OCI-LY7 (cell line): ENCODE results near the gene HDAC7. TPM values are rescaled to one million over a fixed set of nuclear protein-coding genes. Genes with fewer than 3 reads are reported as not detected.

ENCODE experiments used
- BruUV-seq: library from RNA; stranded (reverse); fragments of 400-500 nt; replicated peaks from 2 replicates; lab custom pipeline; 2021; lab: Mats Ljungman, UMichigan
- CTCF ChIA-PET: fragments of 300-600 bp; sonication (Branson Sonifier 250); formaldehyde crosslinking; loops from one replicate; lab custom pipeline; 2022; ENCODE audit warnings: antibody characterized with exemption; ENCODE audit not compliant: unreplicated experiment; lab: Charles Lee
- POLR2A ChIA-PET: fragments of 300-600 bp; sonication (Branson Sonifier 250); formaldehyde crosslinking; loops from one replicate; lab custom pipeline; 2022; ENCODE audit warnings: antibody characterized with exemption; lab: Charles Lee
- DNase-seq: peaks from one replicate; pipeline ENCODE4 v3.0.0-alpha.2; 2015; ENCODE audit warnings: low spot score
- H2AFZ ChIP-seq: fragments of 200-600 bp; sonication (generic), shearing (Covaris generic); 2 replicates; pipeline ENCODE4 v1.6.1; 2014; ENCODE audit warnings: mild to moderate bottlenecking, antibody characterized with exemption, low read length, moderate library complexity
- H3K27ac ChIP-seq: fragments of 200-600 bp; sonication (generic); 2 replicates; pipeline ENCODE4 v1.5.1; 2014; ENCODE audit warnings: mixed run types, low read depth, mild to moderate bottlenecking, moderate library complexity, low read length, inconsistent platforms; ENCODE audit not compliant: poor library complexity, severe bottlenecking
- H3K36me3 ChIP-seq: fragments of 200-600 bp; sonication (generic); 2 replicates; pipeline ENCODE4 v1.6.1; 2014; ENCODE audit warnings: mild to moderate bottlenecking, antibody characterized with exemption, low read length, moderate library complexity, mixed read lengths; ENCODE audit not compliant: insufficient read depth
- H3K4me1 ChIP-seq: fragments of 200-600 bp; sonication (generic); 2 replicates; pipeline ENCODE4 v1.5.1; 2014; ENCODE audit warnings: mild to moderate bottlenecking, low read length; ENCODE audit not compliant: insufficient read depth, poor library complexity, severe bottlenecking
- H3K4me2 ChIP-seq: fragments of 200-600 bp; sonication (generic); 2 replicates; pipeline ENCODE4 v1.6.1; 2014; ENCODE audit warnings: mild to moderate bottlenecking, low read length
- H3K4me3 ChIP-seq: fragments of 200-600 bp; sonication (generic); 2 replicates; pipeline ENCODE4 v1.5.1; 2014; ENCODE audit warnings: mild to moderate bottlenecking, low read depth, low read length; ENCODE audit not compliant: poor library complexity, severe bottlenecking
- H3K79me2 ChIP-seq: fragments of 200-600 bp; sonication (generic); 2 replicates; pipeline ENCODE4 v1.6.1; 2016; ENCODE audit warnings: low read depth, mild to moderate bottlenecking, low read length, moderate library complexity, mixed read lengths; ENCODE audit not compliant: insufficient read depth
- H3K9me2 ChIP-seq: fragments of 200-600 bp; sonication (generic); 2 replicates; pipeline ENCODE4 v1.6.1; 2016; ENCODE audit warnings: mild to moderate bottlenecking, low read length, mixed read lengths; ENCODE audit not compliant: insufficient read depth
- H3K9me3 ChIP-seq: fragments of 200-600 bp; sonication (generic); 2 replicates; pipeline ENCODE4 v1.6.1; 2014; ENCODE audit warnings: mild to moderate bottlenecking, mixed run types, low read length, mixed read lengths
- H4K20me1 ChIP-seq: fragments of 200-600 bp; sonication (generic); 2 replicates; pipeline ENCODE4 v1.6.1; 2014; ENCODE audit warnings: mild to moderate bottlenecking, antibody characterized with exemption, low read length, moderate library complexity, mixed read lengths; ENCODE audit not compliant: insufficient read depth
- EZH2phosphoT487 ChIP-seq: fragments of 200-600 bp; sonication (generic); IDR thresholded peaks from 2 replicates; pipeline ENCODE4 v1.6.1; 2018; ENCODE audit warnings: low read depth, borderline replicate concordance, mild to moderate bottlenecking, mixed run types, antibody characterized with exemption, low read length, moderate library complexity, mixed read lengths
- intact Hi-C: fragments of 100-400 bp; cut with micrococcal nuclease; formaldehyde crosslinking; loops from one replicate; pipeline ENCODE4 v1.10.0; 2022; ENCODE audit not compliant: unreplicated experiment
- total RNA-seq, 2 experiments: library from RNA; depleted of rRNA in 1 of 2; stranded (reverse); fragments of >200 nt in 1 of 2; shearing (Covaris generic) in 1 of 2; gene quantifications; 2 replicates each; pipeline ENCODE4 v1.2.3, GENCODE V29; 2014 to 2022
- TF ChIP-seq, protein P1 (sequence below): fragments of 200-600 bp; sonication (generic); conservative IDR thresholded peaks from 2 replicates; pipeline ENCODE4 v1.5.1; 2014; ENCODE audit warnings: mild to moderate bottlenecking, antibody characterized with exemption, low read length, moderate library complexity, mixed read lengths

Gene HDAC7
- total RNA-seq, 2 experiments from 2014 or later, result 45.9 to 131 TPM

DNA sequence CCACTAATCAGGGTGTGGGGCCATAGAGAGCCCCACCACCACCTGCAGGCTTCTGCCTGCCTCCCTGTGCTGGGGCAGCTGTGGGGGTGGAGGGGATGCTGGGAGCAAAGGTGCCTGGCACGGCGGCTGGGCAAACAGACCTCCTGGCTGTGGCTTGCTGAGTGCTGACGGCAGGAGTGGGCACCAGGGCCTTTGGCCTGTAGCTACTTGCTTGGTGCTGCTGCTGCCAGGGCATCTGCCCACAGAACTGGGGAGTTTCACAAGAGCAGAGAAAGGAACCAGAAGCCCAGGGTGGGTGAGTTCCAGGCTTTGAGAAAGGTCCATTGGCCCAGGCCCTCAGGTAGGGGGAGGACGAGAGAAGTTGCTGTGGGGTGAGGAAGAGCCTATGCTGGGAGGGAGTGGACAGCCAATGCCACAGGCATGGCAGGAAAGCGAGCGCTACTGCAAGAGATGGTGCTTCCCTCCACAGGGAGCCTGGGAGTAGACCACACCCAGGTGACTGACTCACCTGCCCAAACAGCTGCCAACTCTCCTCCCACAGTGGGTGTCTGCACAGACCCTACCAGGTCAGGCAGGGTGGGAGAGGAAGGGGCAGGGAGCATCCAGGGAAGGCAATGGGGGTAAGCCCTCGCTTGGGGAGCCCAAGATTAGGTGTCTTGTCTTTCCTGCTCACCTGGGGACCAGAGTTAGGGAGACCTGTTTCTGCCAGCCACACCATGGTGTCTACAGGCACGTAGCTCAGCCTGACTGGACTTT lies 39.0 kb upstream of the HDAC7 start:
- POLR2A ChIA-PET, result interaction anchor here (0.7 to 1.4 kb wide), 2 partner anchors 11 to 167 kb away, joined by 3 to 4 read pairs; no protein-coding TSS in a partner anchor
- intact Hi-C loops, result no loop called here
- no peaks in the 10 kb centered on the region for H3K79me2 ChIP-seq

DNA sequence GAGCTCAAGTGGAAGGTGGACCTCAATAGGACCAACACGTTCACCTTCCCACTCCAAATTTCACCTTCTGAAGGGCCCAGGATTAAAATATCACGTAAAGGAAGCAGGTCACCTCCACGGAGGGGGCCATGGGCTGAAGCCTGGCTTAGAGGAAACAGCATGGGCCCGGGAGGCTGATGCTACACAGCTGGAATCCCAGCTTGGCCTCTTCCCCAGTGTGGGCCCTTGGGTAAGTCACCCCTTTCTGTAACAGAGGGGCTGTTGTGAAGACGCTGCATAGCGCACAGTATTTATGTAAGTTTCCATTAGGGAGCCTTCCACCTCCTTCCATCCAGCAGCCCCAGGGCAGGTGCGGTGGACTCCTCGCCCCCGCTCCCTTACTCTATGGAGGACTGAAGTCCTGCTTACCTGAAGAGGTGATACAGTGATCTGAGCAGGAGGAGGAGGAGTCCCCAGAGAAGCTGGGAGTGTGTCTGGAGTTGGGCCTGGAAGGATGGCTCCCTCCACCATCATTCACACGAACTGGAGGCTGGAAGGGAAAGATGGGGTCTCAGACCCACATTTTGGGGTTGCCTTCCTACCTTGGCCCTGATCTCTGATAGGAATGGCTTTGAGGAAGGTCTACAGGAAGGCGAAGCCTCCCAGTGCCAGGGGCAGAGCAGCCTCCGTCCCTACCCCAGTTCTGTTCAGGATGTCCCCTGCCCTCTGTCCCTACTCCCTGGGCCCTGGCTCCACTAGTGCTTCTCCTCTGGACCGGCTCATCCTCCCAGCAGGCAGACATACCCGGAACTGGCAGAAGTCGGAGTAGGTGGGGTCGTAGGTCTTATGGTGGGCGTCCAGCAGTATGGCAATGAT lies 37.2 kb upstream of the HDAC7 start:
- no TSS peak for BruUV-seq
- TF ChIP-seq, protein P1, sequence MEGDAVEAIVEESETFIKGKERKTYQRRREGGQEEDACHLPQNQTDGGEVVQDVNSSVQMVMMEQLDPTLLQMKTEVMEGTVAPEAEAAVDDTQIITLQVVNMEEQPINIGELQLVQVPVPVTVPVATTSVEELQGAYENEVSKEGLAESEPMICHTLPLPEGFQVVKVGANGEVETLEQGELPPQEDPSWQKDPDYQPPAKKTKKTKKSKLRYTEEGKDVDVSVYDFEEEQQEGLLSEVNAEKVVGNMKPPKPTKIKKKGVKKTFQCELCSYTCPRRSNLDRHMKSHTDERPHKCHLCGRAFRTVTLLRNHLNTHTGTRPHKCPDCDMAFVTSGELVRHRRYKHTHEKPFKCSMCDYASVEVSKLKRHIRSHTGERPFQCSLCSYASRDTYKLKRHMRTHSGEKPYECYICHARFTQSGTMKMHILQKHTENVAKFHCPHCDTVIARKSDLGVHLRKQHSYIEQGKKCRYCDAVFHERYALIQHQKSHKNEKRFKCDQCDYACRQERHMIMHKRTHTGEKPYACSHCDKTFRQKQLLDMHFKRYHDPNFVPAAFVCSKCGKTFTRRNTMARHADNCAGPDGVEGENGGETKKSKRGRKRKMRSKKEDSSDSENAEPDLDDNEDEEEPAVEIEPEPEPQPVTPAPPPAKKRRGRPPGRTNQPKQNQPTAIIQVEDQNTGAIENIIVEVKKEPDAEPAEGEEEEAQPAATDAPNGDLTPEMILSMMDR, result no peak
- no peak for TF ChIP-seq EZH2phosphoT487
- no peaks in the 10 kb centered on the region for H3K79me2 ChIP-seq
- no peak overlapping the region for H2AFZ ChIP-seq
- H3K27ac ChIP-seq, result no peak overlapping the region
- H3K4me1 ChIP-seq, result no peaks in the 10 kb centered on the region
- no peak overlapping the region for H3K4me2 ChIP-seq
- no peaks in the 10 kb centered on the region for H3K9me3 ChIP-seq
- no peaks in the 10 kb centered on the region for H4K20me1 ChIP-seq
- H3K36me3 ChIP-seq, result no peaks in the 10 kb centered on the region
- no peak overlapping the region for H3K4me3 ChIP-seq
- no peaks in the 10 kb centered on the region for H3K9me2 ChIP-seq
- POLR2A ChIA-PET, result interaction anchor here (0.6 kb wide), 1 partner anchor 24 kb away, joined by 3 read pairs; no protein-coding TSS in a partner anchor
- CTCF ChIA-PET, result no interaction called here
- no peak for DNase-seq
- intact Hi-C loops, result no loop called here

More for the DNA sequence above, 39.0 kb upstream of the HDAC7 start:
- no peak overlapping the region for H3K4me3 ChIP-seq
- no peaks in the 10 kb centered on the region for H3K9me3 ChIP-seq
- H4K20me1 ChIP-seq, result no peaks in the 10 kb centered on the region
- TF ChIP-seq, protein P1, result no peak
- no peak for TF ChIP-seq EZH2phosphoT487
- peaks cover 8% of the 10 kb centered on the region for H3K4me1 ChIP-seq
- CTCF ChIA-PET, result no interaction called here
- H3K36me3 ChIP-seq, result no peaks in the 10 kb centered on the region
- H3K9me2 ChIP-seq, result no peaks in the 10 kb centered on the region
- DNase-seq, result no peak
- BruUV-seq, result no TSS peak
- no peak overlapping the region for H3K4me2 ChIP-seq
- no peak overlapping the region for H3K27ac ChIP-seq
- no peak overlapping the region for H2AFZ ChIP-seq
